Measurements from ENCODE around the gene PRTG. TPM values are rescaled to one million over a fixed set of nuclear protein-coding genes. Genes with fewer than 3 reads are reported as not detected.
"Not testable (repeated sequence)": the region's sequence is repeated elsewhere in the genome, so short reads cannot be mapped to it uniquely, and the experiment has no call there.

PRTG gene
- total and polyA plus RNA-seq, 12 donors, result 0.40 to 4.3 (median 2.8) TPM

DNA sequence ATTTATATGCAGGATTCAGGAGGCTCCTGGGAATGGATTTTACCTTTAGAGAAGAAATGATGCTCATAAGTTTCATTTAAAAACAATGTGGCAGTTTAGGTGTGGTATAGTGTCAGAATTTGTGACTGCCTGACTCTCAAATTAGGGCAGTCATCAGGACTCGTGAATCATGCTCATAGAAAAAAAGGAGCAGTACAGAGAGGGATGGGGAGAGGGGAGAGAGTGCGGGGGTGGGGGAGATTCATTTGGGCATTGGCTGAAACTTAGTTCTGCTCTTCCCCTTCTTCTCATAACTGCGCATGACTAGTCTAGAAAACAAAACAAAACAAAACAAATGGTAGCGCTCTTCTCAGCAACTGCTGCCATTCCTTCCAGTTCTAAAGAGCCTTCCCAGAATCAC is 44.3 kb downstream of the PRTG start:
- TF ChIP-seq POLR2A (IDR thresholded peaks at IDR 0.05), result no peak
- TF ChIP-seq, protein P1, sequence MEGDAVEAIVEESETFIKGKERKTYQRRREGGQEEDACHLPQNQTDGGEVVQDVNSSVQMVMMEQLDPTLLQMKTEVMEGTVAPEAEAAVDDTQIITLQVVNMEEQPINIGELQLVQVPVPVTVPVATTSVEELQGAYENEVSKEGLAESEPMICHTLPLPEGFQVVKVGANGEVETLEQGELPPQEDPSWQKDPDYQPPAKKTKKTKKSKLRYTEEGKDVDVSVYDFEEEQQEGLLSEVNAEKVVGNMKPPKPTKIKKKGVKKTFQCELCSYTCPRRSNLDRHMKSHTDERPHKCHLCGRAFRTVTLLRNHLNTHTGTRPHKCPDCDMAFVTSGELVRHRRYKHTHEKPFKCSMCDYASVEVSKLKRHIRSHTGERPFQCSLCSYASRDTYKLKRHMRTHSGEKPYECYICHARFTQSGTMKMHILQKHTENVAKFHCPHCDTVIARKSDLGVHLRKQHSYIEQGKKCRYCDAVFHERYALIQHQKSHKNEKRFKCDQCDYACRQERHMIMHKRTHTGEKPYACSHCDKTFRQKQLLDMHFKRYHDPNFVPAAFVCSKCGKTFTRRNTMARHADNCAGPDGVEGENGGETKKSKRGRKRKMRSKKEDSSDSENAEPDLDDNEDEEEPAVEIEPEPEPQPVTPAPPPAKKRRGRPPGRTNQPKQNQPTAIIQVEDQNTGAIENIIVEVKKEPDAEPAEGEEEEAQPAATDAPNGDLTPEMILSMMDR (IDR thresholded peaks at IDR 0.05), result no peak
- no peaks in the 10 kb centered on the region for H3K9me3 ChIP-seq (replicated peaks in 1 of 3)
- no peaks in the 10 kb centered on the region for H3K27me3 ChIP-seq
- WGBS, 4 donors, result 83 to 99% (median 93%) methylated on average over 4 of the region's 4 CpGs
- no peak overlapping the region for H3K4me3 ChIP-seq
- no peak overlapping the region for H3K27ac ChIP-seq
- intact Hi-C loops (cut with DNase I), result no loop called here
- no peaks in the 10 kb centered on the region for H3K36me3 ChIP-seq (replicated peaks in 1 of 2)
- DNase-seq, result no peak
- no peaks in the 10 kb centered on the region for H3K4me1 ChIP-seq (replicated peaks in 1 of 2)

DNA sequence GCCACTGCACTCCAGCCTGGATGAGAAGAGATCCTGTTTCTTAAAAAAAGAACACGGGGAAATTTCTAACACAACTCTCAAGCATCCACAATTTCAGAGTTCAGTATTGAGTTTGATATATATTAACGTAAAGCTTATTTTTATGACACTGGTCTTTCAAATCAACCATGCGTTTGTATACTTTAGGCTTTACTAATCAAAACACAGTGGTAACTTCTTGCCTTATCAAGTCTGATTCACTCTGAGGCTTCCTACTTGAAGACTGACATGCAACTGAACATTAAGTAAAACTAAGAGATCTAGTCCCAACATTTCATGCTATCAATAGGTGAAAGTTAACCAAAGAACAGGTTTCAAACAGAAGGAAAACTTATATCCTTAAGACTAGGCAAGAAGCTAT is 46.7 kb downstream of the PRTG start:
- no peak overlapping the region for H3K27ac ChIP-seq
- DNase-seq, result no peak
- no peaks in the 10 kb centered on the region for H3K9me3 ChIP-seq (replicated peaks in 1 of 3)
- no peaks in the 10 kb centered on the region for H3K36me3 ChIP-seq (replicated peaks in 1 of 2)
- no peaks in the 10 kb centered on the region for H3K27me3 ChIP-seq
- no peaks in the 10 kb centered on the region for H3K4me1 ChIP-seq (replicated peaks in 1 of 2)
- WGBS, 4 donors, result 87 to 92% (median 91%) methylated on average over 3 of the region's 3 CpGs
- intact Hi-C loops (cut with DNase I), result no loop called here
- no peak overlapping the region for H3K4me3 ChIP-seq
- TF ChIP-seq POLR2A (IDR thresholded peaks at IDR 0.05), result no peak
- TF ChIP-seq, protein P1 (IDR thresholded peaks at IDR 0.05), result no peak

DNA sequence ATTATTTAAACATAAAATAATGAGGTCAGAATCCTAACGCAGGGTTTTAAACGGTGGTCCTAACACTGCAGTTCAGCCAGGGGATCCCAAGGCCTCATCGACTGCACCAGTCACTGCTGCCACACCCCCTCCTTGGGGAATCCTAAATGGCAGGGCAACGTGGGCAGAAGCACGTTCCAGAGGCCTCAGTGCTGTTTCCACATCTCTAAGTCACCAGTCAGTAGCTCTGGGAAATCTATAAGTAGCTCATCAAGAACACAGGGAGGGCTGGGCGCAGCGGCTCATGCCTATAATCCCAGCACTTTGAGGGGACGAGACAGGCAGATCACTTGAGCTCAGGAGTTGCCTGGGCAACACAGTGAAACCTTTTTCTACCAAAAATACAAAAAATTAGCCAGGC is 47.5 kb downstream of the PRTG start:
- Histone ChIP-seq H3K36me3 (replicated peaks in 1 of 2) (no peaks in the 10 kb centered on the region), H3K9me3 (replicated peaks in 1 of 3) (no peaks in the 10 kb centered on the region), H3K4me3 (no peak overlapping the region), H3K27ac (no peak overlapping the region), H3K27me3 (no peaks in the 10 kb centered on the region), H3K4me1 (replicated peaks in 1 of 2) (no peaks in the 10 kb centered on the region)
- DNase-seq, result no peak
- WGBS, 4 donors, result 76 to 88% (median 80%) methylated on average over 8 of the region's 8 CpGs
- TF ChIP-seq, protein P1 (IDR thresholded peaks at IDR 0.05), result no peak
- no peak for TF ChIP-seq POLR2A (IDR thresholded peaks at IDR 0.05)
- intact Hi-C loops (cut with DNase I), result no loop called here

DNA sequence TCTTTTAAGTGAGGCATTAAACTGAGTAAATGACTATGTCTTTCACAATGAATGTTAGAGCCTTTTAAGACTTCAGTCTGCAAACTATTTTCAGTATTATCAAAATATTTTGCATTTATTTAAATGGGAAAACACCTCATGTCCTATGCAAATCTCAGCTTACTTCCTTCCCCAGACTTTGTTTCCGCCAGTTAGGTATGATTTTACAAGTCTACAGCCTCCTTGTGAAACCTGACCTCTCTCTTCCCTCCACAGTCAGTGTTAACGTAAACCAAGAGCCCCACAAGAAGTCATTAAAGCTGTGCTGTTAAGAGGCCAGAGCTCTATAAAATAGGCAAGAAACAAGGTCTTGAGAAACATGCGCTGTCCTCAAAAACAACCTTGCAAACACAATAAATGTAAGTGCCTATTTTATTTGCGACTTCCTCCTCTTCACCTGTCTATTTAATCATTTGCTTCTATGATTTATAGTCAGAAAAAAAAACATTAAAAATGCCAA is 48.3 kb downstream of the PRTG start:
- intact Hi-C loops (cut with DNase I), result no loop called here
- H3K36me3 ChIP-seq (replicated peaks in 1 of 2), result no peaks in the 10 kb centered on the region
- H3K4me1 ChIP-seq (replicated peaks in 1 of 2), result no peaks in the 10 kb centered on the region
- no peak overlapping the region for H3K4me3 ChIP-seq
- H3K27ac ChIP-seq, result no peak overlapping the region
- DNase-seq, result no peak
- TF ChIP-seq, protein P1 (IDR thresholded peaks at IDR 0.05), result no peak
- no peak for TF ChIP-seq POLR2A (IDR thresholded peaks at IDR 0.05)
- H3K9me3 ChIP-seq (replicated peaks in 1 of 3), result no peaks in the 10 kb centered on the region
- no peaks in the 10 kb centered on the region for H3K27me3 ChIP-seq
- 79 to 84% (median 83%) methylated on average over 4 of the region's 4 CpGs for WGBS, 4 donors

DNA sequence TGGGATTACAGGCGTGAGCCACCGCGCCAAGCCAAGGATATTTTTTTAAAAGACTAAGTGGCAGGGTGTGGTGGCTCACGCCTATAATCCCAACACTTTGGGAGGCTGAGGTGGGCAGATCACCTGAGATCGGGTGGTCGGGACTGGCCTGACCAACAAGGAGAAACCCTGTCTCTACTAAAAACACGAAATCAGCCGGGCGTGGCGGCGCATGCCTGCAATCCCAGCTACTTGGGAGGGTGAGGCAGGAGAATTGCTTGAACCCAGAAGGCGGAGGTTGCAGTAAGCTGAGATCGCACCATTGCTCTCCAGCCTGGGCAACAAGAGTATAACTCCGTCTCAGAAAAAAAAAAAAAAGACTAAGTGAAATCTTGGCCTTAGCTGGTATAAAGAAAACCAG is 49.8 kb downstream of the PRTG start:
- H3K27me3 ChIP-seq; H3K4me3 ChIP-seq; H3K9me3 ChIP-seq (replicated peaks in 1 of 3); H3K36me3 ChIP-seq (replicated peaks in 1 of 2); DNase-seq; H3K4me1 ChIP-seq (replicated peaks in 1 of 2); H3K27ac ChIP-seq; intact Hi-C loops (cut with DNase I): not testable (repeated sequence)
- 98% methylated on average over 14 of the region's 14 CpGs for whole genome bisulfite sequencing, 4 donors

All from adrenal gland (tissue), 12 donors.